NCI-H2227 treated with DMSO at 0.1 percent for 48 hours (cell line): Measurements from ENCODE around the gene PCDH12.
A peak's percentile ranks its signal among the peaks of the same experiment; 100 is the strongest.

Experiments used
- DNase-seq: peaks from one replicate; lab custom pipeline; 2025; lab: John Stamatoyannopoulos, UW

PCDH12 gene

GRCh38 chr5:141958113-141958512, at the start of gene PCDH12:
PCDH12 (minus strand) TSS chr5:141958202; CDS start chr5:141957851, 351 bp downstream.
- DNase-seq = no peak

DNA sequence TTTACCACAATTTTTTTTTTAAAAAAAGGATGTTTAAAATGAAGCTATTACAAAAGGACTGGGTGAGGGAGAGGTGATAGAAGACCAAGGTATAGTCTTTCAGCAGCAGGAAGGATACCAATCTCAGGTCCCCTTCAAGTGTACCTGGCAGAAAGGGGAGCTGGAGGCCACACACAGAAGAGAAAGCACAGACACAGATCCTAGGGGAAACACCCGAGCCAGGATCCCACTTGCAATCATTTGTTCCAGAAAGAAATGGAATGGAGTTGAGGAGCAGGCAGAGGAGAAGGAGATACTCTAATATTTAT, 49.2 kb upstream of the PCDH12 start:
- DNase-seq = no peak

DNA sequence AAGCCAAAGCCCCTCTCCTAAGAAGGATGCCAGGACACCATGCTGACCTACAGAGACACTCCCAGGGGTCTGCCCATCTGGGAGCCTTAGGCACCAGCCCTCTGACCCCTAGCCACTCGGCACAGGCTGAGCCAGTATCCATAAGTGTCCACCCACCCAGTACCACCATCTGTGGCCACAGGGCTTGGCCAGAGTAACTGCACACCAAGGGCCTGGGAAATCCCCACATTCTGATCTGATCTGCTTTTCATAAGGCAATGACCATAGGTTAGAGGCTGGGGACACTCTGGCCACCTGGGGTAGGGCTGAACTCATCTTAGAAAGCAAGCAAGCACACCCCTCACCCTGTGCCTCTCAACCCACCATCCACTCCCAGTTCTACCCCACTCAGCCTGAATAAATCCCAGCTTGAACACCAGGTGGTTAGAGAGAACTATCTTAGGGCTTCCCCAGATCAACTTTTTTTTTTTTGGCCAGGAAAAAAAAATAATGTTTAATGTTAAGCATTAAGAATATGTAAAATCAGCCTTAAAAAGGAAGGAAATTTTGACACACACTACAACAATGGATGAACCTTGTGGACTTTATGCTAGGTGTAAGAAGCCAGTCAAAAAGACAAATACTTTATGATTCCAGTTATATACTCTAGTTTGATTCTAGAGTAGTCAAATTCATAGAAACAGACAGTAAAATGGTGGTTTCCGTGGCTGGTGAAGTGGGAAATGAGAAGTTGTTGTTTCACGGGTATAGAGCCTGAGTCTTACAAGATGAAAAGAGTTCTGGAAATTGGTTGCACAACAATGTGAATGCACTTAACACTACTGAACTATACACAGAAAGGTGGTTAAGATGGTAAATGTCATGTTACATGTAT, 48.6 kb upstream of the PCDH12 start:
- DNase-seq = no peak

GRCh38 chr5:142003266-142003800, 45.3 kb upstream of the PCDH12 start:
- DNase-seq = no peak

GRCh38 chr5:142000704-142001484, 42.9 kb upstream of the PCDH12 start:
- DNase-seq = no peak

- DNase-seq = no peak
Measured at GRCh38 chr5:142000173-142000572, 42.2 kb upstream of the PCDH12 start.

GRCh38 chr5:141997358-141997960, 39.5 kb upstream of the PCDH12 start:
- DNase-seq = no peak

DNA sequence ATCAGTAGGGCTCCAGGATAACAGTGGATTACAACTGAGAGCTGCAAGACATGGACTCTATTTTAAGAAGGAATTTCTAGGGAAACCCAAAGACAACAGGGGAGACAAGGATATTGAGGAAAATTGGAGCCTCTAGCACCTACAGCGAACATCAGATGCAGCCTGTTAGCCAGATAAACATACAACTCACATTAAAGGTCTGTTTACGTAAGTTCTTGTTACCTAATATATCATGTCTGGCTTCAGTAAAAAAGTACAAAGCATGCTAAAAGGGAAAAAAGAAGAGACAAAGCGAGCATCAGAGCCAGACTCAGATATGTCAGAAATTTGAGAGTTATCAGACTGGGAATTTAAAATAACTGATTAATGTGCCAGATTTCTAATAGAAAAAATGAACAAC, 37.7 kb upstream of the PCDH12 start:
- DNase-seq = no peak

DNA sequence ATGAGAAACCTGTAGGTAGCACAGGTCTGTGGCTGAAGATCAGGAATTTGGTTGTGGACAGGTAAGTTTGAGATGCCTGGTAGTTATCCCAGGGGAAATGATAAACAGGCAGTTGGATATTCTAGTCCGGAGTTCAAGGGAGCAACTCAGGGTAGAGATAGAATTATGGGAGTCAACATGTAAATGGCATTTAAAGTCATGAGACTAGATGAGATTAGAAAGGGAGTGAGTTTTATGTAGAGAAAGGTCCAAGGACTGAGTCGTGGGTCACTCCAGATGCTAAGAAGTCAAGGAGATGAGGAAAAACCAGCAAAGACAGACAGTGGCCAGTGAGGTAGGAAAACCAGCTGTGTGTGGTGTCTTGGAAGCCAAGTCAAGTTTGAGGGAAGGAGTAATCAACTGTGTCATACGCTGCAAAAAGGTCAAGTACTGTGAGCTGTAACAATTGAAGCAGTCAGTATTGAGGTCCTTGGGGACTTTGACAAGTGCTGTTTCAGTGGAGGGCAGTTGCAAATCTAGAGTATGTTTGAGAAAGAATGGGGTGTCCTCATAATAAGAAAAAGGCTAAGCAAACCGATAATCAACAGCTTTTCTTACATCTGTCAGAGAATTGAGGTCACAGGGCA, 36.6 kb upstream of the PCDH12 start:
- DNase-seq = peak; percentile 23

GRCh38 chr5:141992349-141992963, 34.5 kb upstream of the PCDH12 start:
- peak; percentile 42 for DNase-seq

DNA sequence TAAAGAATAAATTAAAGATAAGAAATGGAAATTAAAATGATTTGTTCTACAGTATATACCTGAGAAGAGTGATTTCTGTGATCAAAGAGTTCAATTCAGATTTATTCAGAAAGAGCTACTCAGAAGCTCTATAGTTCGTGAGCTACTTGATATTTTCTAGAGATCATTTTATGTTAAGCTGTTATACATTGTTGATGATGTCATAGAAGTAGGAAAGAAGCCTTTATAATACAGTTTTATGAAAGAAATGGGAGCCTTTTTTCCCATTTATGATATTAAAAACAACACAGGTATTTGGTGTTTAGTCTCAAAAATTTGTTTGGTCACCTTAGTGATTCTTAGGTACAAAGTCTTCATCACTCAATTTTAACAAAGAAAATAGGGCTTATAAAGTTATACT, 31.7 kb upstream of the PCDH12 start:
- DNase-seq = no peak

- DNase-seq = no peak
Measured at GRCh38 chr5:141986072-141986471, 28.1 kb upstream of the PCDH12 start.

DNA sequence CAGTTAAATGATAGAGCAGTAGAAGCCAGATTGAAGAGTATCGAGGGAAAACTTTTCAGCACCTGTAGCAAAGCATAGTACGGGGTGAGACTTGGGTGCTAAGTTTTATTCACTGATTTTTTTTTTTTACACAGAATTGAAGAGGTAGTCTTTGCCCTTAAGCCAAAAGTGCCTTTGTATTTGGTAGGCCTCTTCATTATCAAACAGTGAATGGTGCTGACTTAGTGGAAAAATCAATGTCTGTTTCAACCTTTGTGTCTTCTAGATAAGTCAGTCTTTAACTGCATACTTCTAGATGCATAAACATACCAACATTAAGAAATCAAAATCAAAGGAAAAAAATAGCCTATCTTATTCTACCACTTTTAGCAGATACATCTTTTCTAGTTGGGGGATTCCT, 24.6 kb upstream of the PCDH12 start:
- DNase-seq = no peak

DNA sequence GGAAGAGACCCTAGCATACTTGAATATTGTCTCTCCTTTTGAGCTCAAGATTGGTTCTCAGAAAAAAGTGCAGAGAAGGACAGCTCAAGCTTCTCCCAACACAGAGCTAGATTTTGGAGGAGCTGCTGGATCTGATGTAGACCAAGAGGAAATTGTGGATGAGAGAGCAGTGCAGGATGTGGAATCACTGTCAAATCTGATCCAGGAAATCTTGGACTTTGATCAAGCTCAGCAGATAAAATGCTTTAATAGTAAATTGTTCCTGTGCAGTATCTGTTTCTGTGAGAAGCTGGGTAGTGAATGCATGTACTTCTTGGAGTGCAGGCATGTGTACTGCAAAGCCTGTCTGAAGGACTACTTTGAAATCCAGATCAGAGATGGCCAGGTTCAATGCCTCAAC, 20.4 kb upstream of the PCDH12 start:
- no peak for DNase-seq

- no peak for DNase-seq
Measured at GRCh38 chr5:141976176-141976575, 18.2 kb upstream of the PCDH12 start.

GRCh38 chr5:141973871-141974595, 16.0 kb upstream of the PCDH12 start:
- DNase-seq = no peak

DNA sequence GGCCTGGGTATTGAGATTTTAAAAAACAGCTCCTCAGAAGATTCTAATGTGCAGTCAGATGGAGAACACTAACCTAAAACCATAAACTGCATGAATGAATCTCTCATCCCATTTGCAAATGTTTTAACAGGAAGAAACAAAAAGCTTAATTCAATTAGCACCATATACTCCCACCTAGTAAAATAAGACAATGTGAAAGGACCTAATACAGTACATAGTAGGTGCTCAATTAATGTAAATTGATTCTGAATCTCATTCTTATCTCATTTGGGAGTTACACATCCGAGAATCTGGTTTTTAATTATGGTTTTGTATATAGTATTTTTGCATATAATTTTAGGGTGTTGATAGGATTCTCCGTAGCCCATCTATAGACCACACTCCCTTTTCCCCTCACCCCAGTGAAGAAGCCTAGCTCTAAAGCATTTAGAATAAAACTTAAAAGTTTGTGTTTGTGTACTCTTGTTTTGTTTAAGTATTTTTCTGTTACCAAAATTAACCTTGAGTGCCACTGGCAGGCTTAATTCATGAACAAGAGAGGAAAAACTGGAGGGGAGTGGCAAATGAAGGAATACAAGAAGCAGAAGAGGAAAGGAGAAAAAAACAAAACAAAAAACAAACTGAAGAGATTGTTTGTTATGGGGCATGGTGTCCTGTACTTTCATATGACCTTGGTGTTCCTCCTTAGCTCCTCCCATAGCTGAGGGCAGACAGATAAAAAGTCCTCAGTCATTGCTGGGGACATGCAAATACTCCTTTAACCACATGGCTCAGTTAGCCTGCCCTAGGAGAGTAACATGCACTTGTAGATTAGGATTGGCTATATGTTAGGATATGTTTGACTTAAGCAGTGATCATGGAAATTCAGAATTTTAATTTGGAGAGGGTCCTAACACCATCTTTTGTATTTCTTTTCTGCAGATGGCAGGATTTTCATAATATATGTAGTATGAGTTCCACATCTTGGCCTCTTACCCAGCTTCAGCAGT, 12.1 kb upstream of the PCDH12 start:
- DNase-seq = no peak

GRCh38 chr5:141968914-141969608, 11.1 kb upstream of the PCDH12 start, which contains the start of gene RNF14:
RNF14 (plus strand) TSS chr5:141969105; CDS start chr5:141973589, 4,484 bp downstream.
- peak; percentile 85 for DNase-seq

GRCh38 chr5:141966963-141967333, 8.9 kb upstream of the PCDH12 start:
- no peak for DNase-seq
